ENCODE data around the gene HOXC4.
"Not testable (repeated sequence)": the region's sequence is repeated elsewhere in the genome, so short reads cannot be mapped to it uniquely, and the experiment has no call there.

The HOXC4 gene

DNA sequence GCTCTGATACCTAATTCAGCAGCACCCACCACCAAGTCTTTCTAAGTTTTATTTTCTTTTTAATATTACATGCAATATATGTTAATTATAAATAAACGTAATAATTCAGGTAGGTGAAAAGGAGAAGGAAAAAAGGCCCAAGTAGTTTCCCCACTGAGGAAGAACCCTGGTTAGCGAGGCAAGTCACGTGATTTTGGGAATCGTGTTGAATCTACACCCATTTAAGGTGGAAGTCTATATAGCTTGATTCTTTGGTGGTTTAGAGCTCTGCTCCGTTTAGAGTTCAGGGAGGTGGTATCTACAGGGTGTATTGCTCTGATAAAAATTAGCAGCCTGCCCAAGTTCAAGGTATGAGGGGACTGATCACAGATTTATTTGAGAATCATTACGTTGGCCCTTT is 47.0 kb downstream of the HOXC4 start:
- not testable (repeated sequence) for DNase-seq

DNA sequence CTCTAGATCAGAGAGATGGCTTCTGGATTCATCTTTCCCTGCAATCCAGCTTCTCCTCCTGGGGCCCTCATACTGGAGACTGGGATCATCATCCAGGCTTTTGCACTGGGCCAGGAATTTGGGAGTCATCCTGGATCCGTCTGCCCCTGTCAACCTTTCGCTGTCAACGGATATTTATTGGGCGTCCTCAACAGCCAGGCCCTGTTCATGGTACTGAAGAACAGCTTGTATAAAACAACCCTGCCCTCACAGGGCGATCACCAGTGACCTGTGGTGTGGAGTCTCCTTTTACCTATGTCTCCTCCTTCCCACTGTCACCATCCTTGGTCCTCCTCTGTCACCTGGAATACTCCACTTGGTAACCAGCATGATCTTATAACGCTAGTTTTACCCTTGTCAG is 48.6 kb downstream of the HOXC4 start:
- DNase-seq: not testable (repeated sequence)

DNA sequence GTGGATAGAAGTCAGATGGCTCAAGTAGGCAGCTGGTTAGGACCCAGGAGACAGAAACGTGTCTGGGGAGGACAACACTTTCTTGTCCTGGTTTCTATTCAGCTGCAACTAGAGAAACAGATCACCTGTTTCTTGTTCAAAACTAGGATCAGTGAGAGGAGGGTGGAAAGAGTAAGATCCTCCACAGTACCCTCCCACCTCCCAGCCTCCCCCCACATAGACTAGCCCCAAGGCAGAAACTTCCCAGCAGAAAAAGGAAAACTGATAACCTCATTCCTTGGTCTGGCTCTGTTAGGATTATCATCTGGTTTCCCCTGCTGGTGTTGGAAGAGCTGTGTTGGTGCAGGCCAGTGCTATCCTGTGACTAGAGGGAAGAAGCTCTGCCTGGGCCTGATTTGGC is 50.2 kb downstream of the HOXC4 start:
- not testable (repeated sequence) for DNase-seq

Data from activated T-cell treated with anti-CD3 and anti-CD28 coated beads, Interleukin-2, amount 50 U/mL, for 1 hour (primary cell).